Ascending aorta (tissue), 2 donors: ENCODE results near the gene CSF3. TPM values are rescaled to one million over a fixed set of nuclear protein-coding genes. Genes with fewer than 3 reads are reported as not detected.

ENCODE experiments used
- DNase-seq, 2 donors: peaks; one replicate each; pipeline ENCODE4 v3.0.0-alpha.2; 2019; ENCODE audit warnings: low spot score in 2 of 2
- H3K27ac ChIP-seq, 2 donors: fragments of 200-600 bp; sonication (generic); one replicate each; pipeline ENCODE4 v1.5.1; 2016 to 2017; ENCODE audit warnings: mild to moderate bottlenecking in 1 of 2
- H3K27me3 ChIP-seq: fragments of 200-600 bp; sonication (generic); one replicate; pipeline ENCODE4 v1.5.1; 2017
- H3K36me3 ChIP-seq, 2 donors: fragments of 200-600 bp; sonication (generic); one replicate each; pipeline ENCODE4 v1.5.1; 2016
- H3K4me1 ChIP-seq, 2 donors: fragments of 200-600 bp; sonication (generic); one replicate each; pipeline ENCODE4 v1.5.1; 2016 to 2017; ENCODE audit warnings: mild to moderate bottlenecking in 1 of 2
- H3K4me3 ChIP-seq, 2 donors: fragments of 200-600 bp; sonication (generic); one replicate each; pipeline ENCODE4 v1.5.1; 2016 to 2017; ENCODE audit warnings: mild to moderate bottlenecking in 1 of 2
- H3K9me3 ChIP-seq, 2 donors: fragments of 200-600 bp; sonication (generic); one replicate each; pipeline ENCODE4 v1.5.1; 2016
- CTCF ChIP-seq, 3 experiments: fragments of 200-600 bp in 2 of 3; fragments of 450-650 bp in 1 of 3; sonication (generic) in 2 of 3; IDR thresholded peaks; one replicate each; pipeline ENCODE4 v1.5.1; 2016 to 2019; ENCODE audit warnings: antibody characterized with exemption in 3 of 3, mild to moderate bottlenecking in 1 of 3, moderate library complexity in 1 of 3
- intact Hi-C: fragments of 100-400 bp; cut with DNase I; formaldehyde crosslinking; loops from one replicate; pipeline ENCODE4 v1.15.1; 2023
- total RNA-seq: library from RNA; depleted of rRNA; stranded (reverse); fragments of >200 nt; gene quantifications from one replicate; pipeline ENCODE4 v1.1.0, GENCODE V29; 2016

Gene CSF3
- total RNA-seq, 1 donor from 2014 or later = 0.43 TPM

- Histone ChIP-seq H3K4me1 (peaks cover 0 to 16% of the 10 kb centered on the region in 2 donors), H3K4me3 (no peak overlapping the region), H3K36me3 (peaks cover under 1 to 4% of the 10 kb centered on the region in 2 donors), H3K9me3 (no peaks in the 10 kb centered on the region), H3K27me3 (no peaks in the 10 kb centered on the region), H3K27ac (peak overlapping the region in 1 of 2 donors; percentile 18)
- no peak for DNase-seq
- TF ChIP-seq CTCF (IDR thresholded peaks at IDR 0.05) = no peak
- intact Hi-C loops = loop anchor here (5.0 kb wide), 1 partner anchor 73 kb away; no protein-coding TSS in a partner anchor
Observed at GRCh38 chr17:40014375-40014980, 762 bp upstream of the CSF3 start.

- Histone ChIP-seq H3K9me3 (no peaks in the 10 kb centered on the region), H3K36me3 (peaks cover 9 to 20% of the 10 kb centered on the region in 2 donors), H3K4me3 (no peak overlapping the region), H3K27me3 (no peaks in the 10 kb centered on the region), H3K27ac (no peak overlapping the region), H3K4me1 (peaks cover 0 to 18% of the 10 kb centered on the region in 2 donors)
- no peak for TF ChIP-seq CTCF (IDR thresholded peaks at IDR 0.05)
- intact Hi-C loops = no loop called here
- no peak for DNase-seq
Observed at GRCh38 chr17:40015998-40016985, 1.1 kb downstream of the CSF3 start.

GRCh38 chr17:40017422-40018080 is 2.3 kb downstream of the CSF3 start:
- H3K27ac ChIP-seq = peak overlapping the region; percentile 44 to 63
- no peak for DNase-seq
- H3K36me3 ChIP-seq = peaks cover 19 to 32% of the 10 kb centered on the region in 2 donors
- TF ChIP-seq CTCF (IDR thresholded peaks at IDR 0.05) = no peak
- no peak overlapping the region for H3K4me3 ChIP-seq
- intact Hi-C loops = no loop called here
- no peaks in the 10 kb centered on the region for H3K9me3 ChIP-seq
- H3K4me1 ChIP-seq = peaks cover 0 to 18% of the 10 kb centered on the region in 2 donors
- H3K27me3 ChIP-seq = no peaks in the 10 kb centered on the region

GRCh38 chr17:40018211-40019121 is 3.2 kb downstream of the CSF3 start:
- H3K4me1 ChIP-seq = peaks cover 0 to 21% of the 10 kb centered on the region in 2 donors
- H3K9me3 ChIP-seq = no peaks in the 10 kb centered on the region
- no peak for DNase-seq
- intact Hi-C loops = no loop called here
- H3K36me3 ChIP-seq = peaks cover 26 to 38% of the 10 kb centered on the region in 2 donors
- H3K27ac ChIP-seq = peak overlapping the region; percentile 44 to 63
- no peaks in the 10 kb centered on the region for H3K27me3 ChIP-seq
- no peak for TF ChIP-seq CTCF (IDR thresholded peaks at IDR 0.05)
- H3K4me3 ChIP-seq = no peak overlapping the region
